ENCODE data around the gene MKS1. TPM values are rescaled to one million over a fixed set of nuclear protein-coding genes. Genes with fewer than 3 reads are reported as not detected.

The MKS1 gene
- total and polyA plus RNA-seq, 12 donors, result 9.1 to 28.2 (median 16.5) TPM

DNA sequence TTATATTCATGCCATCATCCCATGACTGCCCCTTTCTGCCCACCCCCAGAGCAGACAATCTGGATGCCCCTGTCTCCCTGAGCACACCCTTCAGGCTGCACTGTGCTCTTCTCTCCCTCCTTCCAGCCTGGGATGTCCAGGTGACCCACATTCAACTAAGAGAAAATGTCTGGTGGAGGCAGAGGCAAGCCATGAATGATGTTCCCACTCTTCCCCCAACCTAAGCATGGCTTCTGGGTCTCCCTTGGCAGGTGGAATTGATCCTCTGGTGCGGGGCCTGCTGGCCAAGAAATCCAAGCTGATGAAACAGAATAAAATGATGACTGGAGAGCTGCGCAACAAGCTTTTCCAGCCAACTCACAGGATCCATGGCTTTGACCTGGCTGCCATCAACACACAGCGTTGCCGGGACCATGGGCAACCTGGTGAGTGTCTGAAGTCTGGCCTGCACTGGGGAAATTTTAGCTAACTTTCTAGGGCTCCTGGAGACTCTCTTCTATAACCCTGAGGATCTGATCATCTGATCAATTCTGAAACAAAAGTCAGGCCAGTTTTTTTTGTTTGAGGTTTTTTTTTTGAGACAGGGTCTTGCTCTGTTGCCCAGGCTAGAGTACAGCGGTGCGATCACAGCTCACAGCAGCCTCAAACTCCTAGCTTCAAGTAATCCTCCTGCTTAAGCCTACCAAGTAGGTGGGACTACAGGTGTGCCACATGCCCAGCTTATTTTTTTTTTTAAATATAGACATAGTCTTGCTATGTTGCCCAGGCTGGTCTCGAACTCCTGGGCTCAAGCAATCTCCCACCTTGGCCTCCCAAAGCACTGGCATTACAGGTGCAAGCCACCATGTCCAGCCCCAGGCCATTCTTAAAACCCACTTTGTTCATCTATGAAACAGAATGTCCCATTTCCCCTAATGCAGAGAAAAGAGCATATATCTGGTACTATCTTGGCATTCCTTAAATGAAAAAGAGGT, 47.1 kb upstream of the MKS1 start:
- Histone ChIP-seq H3K9me3 (replicated peaks in 1 of 3) (no peaks in the 10 kb centered on the region), H3K4me3 (no peak overlapping the region), H3K27ac (no peak overlapping the region), H3K36me3 (replicated peaks in 1 of 2) (no peaks in the 10 kb centered on the region), H3K4me1 (replicated peaks in 1 of 2) (no peaks in the 10 kb centered on the region), H3K27me3 (peaks cover 27% of the 10 kb centered on the region)
- DNase-seq, result peak in 2 of 7 donors; percentile 6 to 23
- TF ChIP-seq, protein P1, sequence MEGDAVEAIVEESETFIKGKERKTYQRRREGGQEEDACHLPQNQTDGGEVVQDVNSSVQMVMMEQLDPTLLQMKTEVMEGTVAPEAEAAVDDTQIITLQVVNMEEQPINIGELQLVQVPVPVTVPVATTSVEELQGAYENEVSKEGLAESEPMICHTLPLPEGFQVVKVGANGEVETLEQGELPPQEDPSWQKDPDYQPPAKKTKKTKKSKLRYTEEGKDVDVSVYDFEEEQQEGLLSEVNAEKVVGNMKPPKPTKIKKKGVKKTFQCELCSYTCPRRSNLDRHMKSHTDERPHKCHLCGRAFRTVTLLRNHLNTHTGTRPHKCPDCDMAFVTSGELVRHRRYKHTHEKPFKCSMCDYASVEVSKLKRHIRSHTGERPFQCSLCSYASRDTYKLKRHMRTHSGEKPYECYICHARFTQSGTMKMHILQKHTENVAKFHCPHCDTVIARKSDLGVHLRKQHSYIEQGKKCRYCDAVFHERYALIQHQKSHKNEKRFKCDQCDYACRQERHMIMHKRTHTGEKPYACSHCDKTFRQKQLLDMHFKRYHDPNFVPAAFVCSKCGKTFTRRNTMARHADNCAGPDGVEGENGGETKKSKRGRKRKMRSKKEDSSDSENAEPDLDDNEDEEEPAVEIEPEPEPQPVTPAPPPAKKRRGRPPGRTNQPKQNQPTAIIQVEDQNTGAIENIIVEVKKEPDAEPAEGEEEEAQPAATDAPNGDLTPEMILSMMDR (IDR thresholded peaks at IDR 0.05), result no peak
- no peak for TF ChIP-seq POLR2A (IDR thresholded peaks at IDR 0.05)
- WGBS, 4 donors, result 89 to 95% (median 92%) methylated on average over 6 to 7 of the region's 7 CpGs
- intact Hi-C loops (cut with DNase I), result no loop called here

DNA sequence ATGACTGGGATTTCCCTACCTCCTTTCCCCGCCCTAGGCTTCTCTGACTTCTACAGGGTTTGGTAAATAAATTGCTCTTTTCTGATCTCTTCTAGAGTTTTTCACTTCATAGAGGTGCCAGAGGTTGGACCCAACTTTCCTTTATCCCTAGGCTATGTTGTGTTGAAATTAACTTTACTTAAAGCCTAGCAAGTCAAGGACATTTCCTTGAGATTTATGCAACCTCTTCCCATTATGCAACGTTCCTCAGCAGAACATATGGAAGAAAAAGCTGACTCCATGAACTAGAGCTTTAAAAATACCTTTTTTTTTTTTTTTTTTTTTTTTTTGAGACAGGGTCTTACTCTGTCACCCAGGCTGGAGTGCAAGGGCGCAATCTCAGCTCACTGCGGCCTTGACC, 46.2 kb upstream of the MKS1 start:
- no peak for DNase-seq
- H3K27me3 ChIP-seq, result peaks cover 27% of the 10 kb centered on the region

DNA sequence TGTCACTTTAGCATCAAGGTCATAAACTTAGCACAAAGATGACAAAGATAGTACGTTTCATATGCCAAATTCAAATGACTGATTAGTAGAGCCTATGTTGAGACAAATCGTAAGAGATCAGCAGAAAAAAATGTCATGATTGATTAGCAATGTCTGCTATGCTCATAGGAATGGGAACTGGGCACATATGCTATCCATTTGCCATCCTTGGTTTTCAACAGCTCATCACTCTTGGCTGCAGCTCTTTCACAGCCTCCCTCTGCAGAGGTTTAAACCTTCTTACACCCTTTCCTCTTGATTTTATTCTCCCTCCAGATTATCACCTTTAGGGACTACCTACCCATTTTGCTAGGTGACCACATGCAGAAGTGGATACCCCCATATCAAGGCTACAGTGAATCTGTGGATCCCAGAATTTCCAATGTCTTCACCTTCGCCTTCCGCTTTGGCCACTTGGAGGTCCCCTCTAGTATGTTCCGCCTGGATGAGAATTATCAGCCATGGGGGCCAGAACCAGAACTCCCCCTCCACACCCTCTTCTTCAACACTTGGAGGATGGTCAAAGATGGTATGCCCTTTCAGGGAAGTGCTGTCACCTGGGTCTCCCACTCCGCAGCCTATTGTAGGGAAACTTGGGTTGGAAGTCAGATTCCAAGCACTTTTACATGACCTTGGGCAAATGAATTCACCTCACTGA, 45.5 kb upstream of the MKS1 start:
- DNase-seq, result peak in 2 of 7 donors; percentile 2 to 20
- 67 to 72% (median 69%) methylated on average over 6 of the region's 6 CpGs for WGBS, 4 donors
- TF ChIP-seq, protein P1 (IDR thresholded peaks at IDR 0.05), result no peak
- no peak for TF ChIP-seq POLR2A (IDR thresholded peaks at IDR 0.05)
- no peaks in the 10 kb centered on the region for H3K4me1 ChIP-seq (replicated peaks in 1 of 2)
- peaks cover 27% of the 10 kb centered on the region for H3K27me3 ChIP-seq
- no peak overlapping the region for H3K4me3 ChIP-seq
- no peak overlapping the region for H3K27ac ChIP-seq
- intact Hi-C loops (cut with DNase I), result no loop called here
- no peaks in the 10 kb centered on the region for H3K36me3 ChIP-seq (replicated peaks in 1 of 2)
- no peaks in the 10 kb centered on the region for H3K9me3 ChIP-seq (replicated peaks in 1 of 3)

More for the DNA sequence above, 46.2 kb upstream of the MKS1 start:
- WGBS, 4 donors, result 61 to 74% (median 74%) methylated on average over 4 of the region's 4 CpGs
- H3K27ac ChIP-seq, result no peak overlapping the region
- intact Hi-C loops (cut with DNase I), result no loop called here
- no peak overlapping the region for H3K4me3 ChIP-seq
- no peaks in the 10 kb centered on the region for H3K36me3 ChIP-seq (replicated peaks in 1 of 2)
- H3K9me3 ChIP-seq (replicated peaks in 1 of 3), result no peaks in the 10 kb centered on the region
- TF ChIP-seq, protein P1 (IDR thresholded peaks at IDR 0.05), result no peak
- TF ChIP-seq POLR2A (IDR thresholded peaks at IDR 0.05), result no peak
- no peaks in the 10 kb centered on the region for H3K4me1 ChIP-seq (replicated peaks in 1 of 2)

DNA sequence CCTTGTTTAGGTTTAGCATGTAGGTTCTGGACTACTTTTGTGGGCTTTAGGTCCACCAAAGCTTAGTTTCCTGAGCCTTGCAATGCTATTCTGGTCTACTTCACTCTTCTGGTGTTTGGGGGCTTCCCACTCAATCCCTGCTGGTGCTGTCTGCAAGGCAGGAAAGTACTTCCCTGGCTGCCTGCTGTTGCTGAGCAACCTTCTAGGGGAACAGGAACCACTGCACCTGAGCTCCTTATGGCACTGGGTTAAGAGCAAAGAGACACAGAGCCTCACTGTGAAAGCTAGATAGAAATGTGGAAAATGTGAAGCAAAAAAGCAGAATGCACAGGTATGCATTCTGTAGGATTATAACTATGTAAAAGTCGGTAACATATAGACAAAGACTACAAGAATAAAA, 44.7 kb upstream of the MKS1 start:
- Histone ChIP-seq H3K9me3 (replicated peaks in 1 of 3) (no peaks in the 10 kb centered on the region), H3K27me3 (peaks cover 27% of the 10 kb centered on the region), H3K27ac (no peak overlapping the region), H3K36me3 (replicated peaks in 1 of 2) (no peaks in the 10 kb centered on the region), H3K4me1 (replicated peaks in 1 of 2) (no peaks in the 10 kb centered on the region), H3K4me3 (no peak overlapping the region)
- peak in 1 of 7 donors; percentile 3 for DNase-seq
- WGBS, 4 donors, result 74 to 83% (median 81%) methylated on average over 1 of the region's 1 CpG
- TF ChIP-seq, protein P1 (IDR thresholded peaks at IDR 0.05), result no peak
- no peak for TF ChIP-seq POLR2A (IDR thresholded peaks at IDR 0.05)
- intact Hi-C loops (cut with DNase I), result no loop called here

Measured in adrenal gland (tissue), 12 donors.